PC-9 (cell line): ENCODE results near the gene GRM7.

Source experiments
- CTCF ChIP-seq: fragments of 200-600 bp; sonication (generic); conservative IDR thresholded peaks from 2 replicates; pipeline ENCODE4 v1.6.1; 2017; ENCODE audit warnings: mixed run types, antibody characterized with exemption, mild to moderate bottlenecking, moderate library complexity
- EZH2 ChIP-seq: fragments of 200-600 bp; sonication (generic); IDR thresholded peaks from 2 replicates; pipeline ENCODE4 v1.8.0; 2017; ENCODE audit warnings: antibody characterized with exemption, low read depth

- TF ChIP-seq CTCF (no peak), EZH2 (no peak)
These were observed 305.5 kb downstream of the GRM7 start for GRCh38 chr3:7166460-7166859.
